Left colon (tissue), 2 donors: Measurements from ENCODE around the gene UNC13B. TPM values are rescaled to one million over a fixed set of nuclear protein-coding genes. Genes with fewer than 3 reads are reported as not detected.
"Not testable (repeated sequence)": the region's sequence is repeated elsewhere in the genome, so short reads cannot be mapped to it uniquely, and the experiment has no call there.

Experiments
- ATAC-seq: fragments of 200-7000 bp; cut with Tn5 transposase; one replicate; pipeline ENCODE4 v1.9.1; 2020; ENCODE audit warnings: mild to moderate bottlenecking, moderate library complexity
- DNase-seq, 2 donors: peaks; one replicate each; pipeline ENCODE4 v3.0.0-alpha.2; 2020
- intact Hi-C, 2 donors: fragments of 100-400 bp; cut with DNase I in 1 of 2; cut with micrococcal nuclease in 1 of 2; formaldehyde crosslinking; loops; one replicate each; pipeline versions ENCODE4 v1.11.2 to v1.14.0; 2022; cut with DNase I, micrococcal nuclease
- total RNA-seq, 2 donors: library from RNA; stranded (reverse); fragmentation: NEBNext Ultra II Directional; extraction: Animal tissue kit (Norgen Biotek cat#: 25700); gene quantifications; one replicate each; pipeline ENCODE4 v1.2.1, GENCODE V29; 2021
- donor health status: DM: no; HTN: no; CAD: no.
- donor health status: DM: yes; HTN: yes; CAD: no.

UNC13B gene
- total RNA-seq, 2 donors from 2014 or later = 52.3 to 69.4 TPM

- no peak for DNase-seq
- intact Hi-C loops = no loop called here
- ATAC-seq = no peak
These were observed 36.4 kb downstream of the UNC13B start for GRCh38 chr9:35198191-35198590.

- intact Hi-C loops = no loop called here
- DNase-seq = no peak
- ATAC-seq = no peak
These were observed 41.7 kb downstream of the UNC13B start for GRCh38 chr9:35203528-35203927.

GRCh38 chr9:35205340-35205739, 43.5 kb downstream of the UNC13B start:
- no peak for ATAC-seq
- no peak for DNase-seq
- intact Hi-C loops = no loop called here

- intact Hi-C loops = no loop called here
- ATAC-seq (no peak), DNase-seq (no peak)
These were observed 50.0 kb downstream of the UNC13B start for GRCh38 chr9:35211854-35212253.

- ATAC-seq = no peak
- intact Hi-C loops = no loop called here
These were observed 59.0 kb downstream of the UNC13B start for GRCh38 chr9:35220659-35221338.

GRCh38 chr9:35225677-35226076, 63.9 kb downstream of the UNC13B start:
- no peak for ATAC-seq
- no peak for DNase-seq
- intact Hi-C loops = no loop called here

More at GRCh38 chr9:35220659-35221338, 59.0 kb downstream of the UNC13B start:
- no peak for DNase-seq

GRCh38 chr9:35226651-35227050, 64.8 kb downstream of the UNC13B start:
- DNase-seq (no peak), ATAC-seq (no peak)
- intact Hi-C loops = no loop called here

- intact Hi-C loops = no loop called here
- no peak for DNase-seq
- ATAC-seq = peak; percentile 61
These were observed 65.5 kb downstream of the UNC13B start for GRCh38 chr9:35227284-35227683.

- DNase-seq (no peak), ATAC-seq (no peak)
- intact Hi-C loops = no loop called here
These were observed 67.4 kb downstream of the UNC13B start for GRCh38 chr9:35229066-35229778.

- ATAC-seq = no peak
- no peak for DNase-seq
- intact Hi-C loops = no loop called here
These were observed 68.0 kb downstream of the UNC13B start for GRCh38 chr9:35229779-35230143.

- no peak for DNase-seq
- ATAC-seq = no peak
- intact Hi-C loops = no loop called here
These were observed 71.2 kb downstream of the UNC13B start for GRCh38 chr9:35232867-35233544.

- intact Hi-C loops = no loop called here
- DNase-seq (no peak), ATAC-seq (peak; percentile 77)
These were observed 74.9 kb downstream of the UNC13B start for GRCh38 chr9:35236692-35237091.

- intact Hi-C loops = no loop called here
- peak; percentile 85 for ATAC-seq
These were observed 75.5 kb downstream of the UNC13B start for GRCh38 chr9:35237311-35237710.

GRCh38 chr9:35245945-35246344, 84.1 kb downstream of the UNC13B start:
- ATAC-seq, intact Hi-C loops, DNase-seq: not testable (repeated sequence)

More at GRCh38 chr9:35237311-35237710, 75.5 kb downstream of the UNC13B start:
- peak; percentile 29 to 52 for DNase-seq

GRCh38 chr9:35253075-35253474, 91.3 kb downstream of the UNC13B start:
- intact Hi-C loops = no loop called here
- no peak for ATAC-seq
- DNase-seq = no peak

- no peak for DNase-seq
- intact Hi-C loops = no loop called here
- peak; percentile 27 for ATAC-seq
These were observed 92.4 kb downstream of the UNC13B start for GRCh38 chr9:35254237-35254636.

GRCh38 chr9:35254984-35255857, 93.4 kb downstream of the UNC13B start:
- DNase-seq (no peak), ATAC-seq (no peak)
- intact Hi-C loops = loop anchor here in 1 of 2 donors (5.0 kb wide), 1 partner anchor 138 kb away; the partner anchor contains the start of gene ATOSB

- DNase-seq = no peak
- intact Hi-C loops = loop anchor here in 1 of 2 donors (5.0 kb wide), 1 partner anchor 141 kb away; the partner anchor contains the start of gene ATOSB
- peak; percentile 50 for ATAC-seq
These were observed 96.3 kb downstream of the UNC13B start for GRCh38 chr9:35257986-35258659.
